Chondrocyte (in vitro differentiated cells): ENCODE measurements around the gene C1QL4. TPM values are rescaled to one million over a fixed set of nuclear protein-coding genes. Genes with fewer than 3 reads are reported as not detected.
A peak's percentile ranks its signal among the peaks of the same experiment; 100 is the strongest.
"Not testable (repeated sequence)": the region's sequence is repeated elsewhere in the genome, so short reads cannot be mapped to it uniquely, and the experiment has no call there.

Experiments
- DNase-seq: peaks from one replicate; pipeline ENCODE4 v3.0.0; 2021; ENCODE audit warnings: mixed read lengths, low spot score
- H3K27ac Mint-ChIP-seq: one replicate; pipeline ENCODE4 v1.8.0; 2021; ENCODE audit warnings: mild to moderate bottlenecking, moderate library complexity, mixed read lengths; ENCODE audit not compliant: unreplicated experiment
- H3K27me3 Mint-ChIP-seq: 2 replicates; pipeline ENCODE4 v1.8.0; 2021; ENCODE audit warnings: low read depth, mixed read lengths
- H3K36me3 Mint-ChIP-seq: 2 replicates; pipeline ENCODE4 v1.8.0; 2021; ENCODE audit warnings: low read depth, mixed read lengths
- H3K4me1 Mint-ChIP-seq: 2 replicates; pipeline ENCODE4 v1.8.0; 2021; ENCODE audit warnings: low read depth, mild to moderate bottlenecking, mixed read lengths
- H3K4me3 Mint-ChIP-seq: one replicate; pipeline ENCODE4 v1.8.0; 2021; ENCODE audit warnings: mild to moderate bottlenecking, moderate library complexity, mixed read lengths; ENCODE audit not compliant: unreplicated experiment
- H3K9me3 Mint-ChIP-seq: 2 replicates; pipeline ENCODE4 v1.8.0; 2021; ENCODE audit warnings: low read depth, mixed read lengths
- long read RNA-seq: library from polyadenylated mRNA; stranded (forward); transcript quantifications from one replicate; pipeline ENCODE4 v2.0.0, GENCODE V29; 2021
- total RNA-seq: library from RNA; stranded (reverse); gene quantifications from 3 replicates; pipeline ENCODE4 v1.2.1, GENCODE V29; 2021
- TF ChIP-seq, protein P1 (sequence below): fragments of 200-600 bp; sonication (generic); IDR thresholded peaks from 2 replicates; pipeline ENCODE4 v1.5.0; 2021; ENCODE audit warnings: antibody characterized with exemption, mild to moderate bottlenecking, moderate library complexity

C1QL4 gene
- total RNA-seq, result 0.33 to 0.60 TPM (median 0.46 TPM) in 3 replicates
- long read RNA-seq, result 0 reads

GRCh38 chr12:49336645-49337584, at the start of gene C1QL4:
C1QL4 (minus strand) TSS chr12:49337188; CDS start chr12:49336477, 711 bp downstream.
- TF ChIP-seq, protein P1, sequence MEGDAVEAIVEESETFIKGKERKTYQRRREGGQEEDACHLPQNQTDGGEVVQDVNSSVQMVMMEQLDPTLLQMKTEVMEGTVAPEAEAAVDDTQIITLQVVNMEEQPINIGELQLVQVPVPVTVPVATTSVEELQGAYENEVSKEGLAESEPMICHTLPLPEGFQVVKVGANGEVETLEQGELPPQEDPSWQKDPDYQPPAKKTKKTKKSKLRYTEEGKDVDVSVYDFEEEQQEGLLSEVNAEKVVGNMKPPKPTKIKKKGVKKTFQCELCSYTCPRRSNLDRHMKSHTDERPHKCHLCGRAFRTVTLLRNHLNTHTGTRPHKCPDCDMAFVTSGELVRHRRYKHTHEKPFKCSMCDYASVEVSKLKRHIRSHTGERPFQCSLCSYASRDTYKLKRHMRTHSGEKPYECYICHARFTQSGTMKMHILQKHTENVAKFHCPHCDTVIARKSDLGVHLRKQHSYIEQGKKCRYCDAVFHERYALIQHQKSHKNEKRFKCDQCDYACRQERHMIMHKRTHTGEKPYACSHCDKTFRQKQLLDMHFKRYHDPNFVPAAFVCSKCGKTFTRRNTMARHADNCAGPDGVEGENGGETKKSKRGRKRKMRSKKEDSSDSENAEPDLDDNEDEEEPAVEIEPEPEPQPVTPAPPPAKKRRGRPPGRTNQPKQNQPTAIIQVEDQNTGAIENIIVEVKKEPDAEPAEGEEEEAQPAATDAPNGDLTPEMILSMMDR, result peak; percentile 99
- DNase-seq, result no peak
- Mint-ChIP-seq H3K4me3 (peak within 1 kb of the TSS; percentile 70), H3K27me3 (peaks cover 11% of the 10 kb centered on the region), H3K4me1 (peaks cover 24% of the 10 kb centered on the region), H3K27ac (no peak within 1 kb of the TSS), H3K36me3 (no peaks in the 10 kb centered on the region), H3K9me3 (no peaks in the 10 kb centered on the region)

GRCh38 chr12:49380184-49380583, 43.2 kb upstream of the C1QL4 start:
- H3K4me3 Mint-ChIP-seq, H3K36me3 Mint-ChIP-seq, H3K9me3 Mint-ChIP-seq, H3K27ac Mint-ChIP-seq, H3K27me3 Mint-ChIP-seq, DNase-seq: not testable (repeated sequence)
- peaks cover 13% of the 10 kb centered on the region for H3K4me1 Mint-ChIP-seq

- Mint-ChIP-seq H3K27ac (no peak overlapping the region), H3K4me1 (peaks cover 11% of the 10 kb centered on the region), H3K27me3 (no peaks in the 10 kb centered on the region), H3K4me3 (no peak overlapping the region), H3K36me3 (no peaks in the 10 kb centered on the region), H3K9me3 (no peaks in the 10 kb centered on the region)
- TF ChIP-seq, protein P1, result no peak
- DNase-seq, result no peak
These were observed 40.4 kb upstream of the C1QL4 start for GRCh38 chr12:49377386-49377785.

DNA sequence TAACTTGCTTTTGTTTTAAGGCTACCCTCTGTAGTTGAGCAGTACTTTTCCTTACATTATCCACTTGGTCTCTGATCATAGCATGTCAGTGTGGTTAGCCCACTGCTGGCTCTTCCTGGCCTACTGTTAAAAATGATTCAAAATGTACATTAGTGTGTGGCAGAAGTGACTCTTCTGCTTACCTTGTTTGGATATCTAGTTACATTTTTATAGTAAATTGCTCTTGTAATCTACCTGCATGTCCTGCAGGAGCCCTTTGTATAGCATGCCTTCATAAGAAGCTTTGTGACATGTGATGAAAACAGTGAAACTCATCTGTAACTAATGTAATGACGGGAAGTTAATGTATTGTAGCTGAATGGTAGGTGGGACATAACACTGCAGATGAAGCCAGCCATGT, 38.4 kb upstream of the C1QL4 start:
- no peaks in the 10 kb centered on the region for H3K9me3 Mint-ChIP-seq
- H3K27me3 Mint-ChIP-seq, result no peaks in the 10 kb centered on the region
- H3K27ac Mint-ChIP-seq, result no peak overlapping the region
- H3K4me1 Mint-ChIP-seq, result peaks cover 7% of the 10 kb centered on the region
- TF ChIP-seq, protein P1, result no peak
- no peak for DNase-seq
- no peak overlapping the region for H3K4me3 Mint-ChIP-seq
- H3K36me3 Mint-ChIP-seq, result no peaks in the 10 kb centered on the region

DNA sequence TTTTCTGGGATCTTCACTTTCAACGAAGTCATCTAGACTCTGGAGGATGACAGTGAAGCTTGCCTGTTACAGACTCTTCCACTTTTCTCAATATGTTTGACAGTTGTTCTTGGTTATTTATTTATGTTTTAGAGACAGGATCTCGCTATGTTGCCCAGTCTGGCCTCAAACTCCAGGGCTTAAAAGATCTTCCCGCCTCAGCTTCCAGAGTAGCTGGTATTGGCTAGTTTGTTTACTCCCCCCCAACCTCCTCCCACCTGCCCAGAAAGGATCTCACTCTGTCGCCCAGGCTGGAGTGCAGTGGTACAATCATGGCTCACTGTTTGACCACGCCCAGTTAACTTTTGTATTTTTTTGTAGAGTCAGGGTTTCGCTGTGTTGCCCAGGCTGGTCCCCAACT, 33.6 kb upstream of the C1QL4 start:
- H3K4me1 Mint-ChIP-seq, result peaks cover 33% of the 10 kb centered on the region
- no peaks in the 10 kb centered on the region for H3K36me3 Mint-ChIP-seq
- no peaks in the 10 kb centered on the region for H3K27me3 Mint-ChIP-seq
- H3K4me3 Mint-ChIP-seq, result no peak overlapping the region
- no peak overlapping the region for H3K27ac Mint-ChIP-seq
- TF ChIP-seq, protein P1, result no peak
- H3K9me3 Mint-ChIP-seq, result no peaks in the 10 kb centered on the region
- DNase-seq, result no peak
